Skeletal muscle tissue (tissue), 4 donors: ENCODE data around the gene HMX3. TPM values are rescaled to one million over a fixed set of nuclear protein-coding genes. Genes with fewer than 3 reads are reported as not detected.

Experiments
- H3K27ac ChIP-seq: one replicate; pipeline ENCODE4 v1.7.0; 2013; ENCODE audit warnings: mild to moderate bottlenecking, low read depth, low read length, inconsistent platforms
- H3K27me3 ChIP-seq, 3 donors: one replicate each; pipeline ENCODE4 v1.7.0; 2013; ENCODE audit warnings: low read length in 3 of 3; ENCODE audit not compliant: control insufficient read depth in 3 of 3, insufficient read depth in 3 of 3
- H3K36me3 ChIP-seq, 3 donors: one replicate each; pipeline ENCODE4 v1.7.0; 2013; ENCODE audit warnings: low read length in 3 of 3; ENCODE audit not compliant: control insufficient read depth in 3 of 3, insufficient read depth in 3 of 3
- H3K4me1 ChIP-seq, 3 donors: one replicate each; pipeline ENCODE4 v1.7.0; 2013; ENCODE audit warnings: low read length in 3 of 3, mild to moderate bottlenecking in 3 of 3; ENCODE audit not compliant: control insufficient read depth in 3 of 3, insufficient read depth in 3 of 3
- H3K4me3 ChIP-seq, 3 donors: one replicate each; pipeline ENCODE4 v1.7.0; 2013; ENCODE audit warnings: low read length in 3 of 3
- H3K9ac ChIP-seq, 3 donors: one replicate each; pipeline ENCODE4 v1.7.0; 2013; ENCODE audit warnings: low read length in 3 of 3, mild to moderate bottlenecking in 3 of 3, moderate library complexity in 2 of 3, low read depth in 1 of 3
- H3K9me3 ChIP-seq, 3 donors: one replicate each; pipeline ENCODE4 v1.7.0; 2013; ENCODE audit warnings: low read length in 3 of 3; ENCODE audit not compliant: control insufficient read depth in 3 of 3
- total RNA-seq: library from RNA; depleted of rRNA; stranded (reverse); fragments of >200 nt; gene quantifications from one replicate; pipeline ENCODE4 v1.2.3, GENCODE V29; 2014
- donor health status: Osteomylitis.

The HMX3 gene
- total RNA-seq, 1 donor from 2014 or later, result not detected

- no peak overlapping the region for H3K27ac ChIP-seq
- no peak overlapping the region for H3K4me3 ChIP-seq
- H3K4me1 ChIP-seq, result peaks cover 13 to 35% (median 20%) of the 10 kb centered on the region in 3 donors
- H3K36me3 ChIP-seq, result no peaks in the 10 kb centered on the region
- H3K27me3 ChIP-seq, result peaks cover 97 to 100% (median 98%) of the 10 kb centered on the region in 3 donors
- no peaks in the 10 kb centered on the region for H3K9me3 ChIP-seq
- no peak overlapping the region for H3K9ac ChIP-seq
Measured at GRCh38 chr10:123140983-123141390, 5.2 kb downstream of the HMX3 start.

DNA sequence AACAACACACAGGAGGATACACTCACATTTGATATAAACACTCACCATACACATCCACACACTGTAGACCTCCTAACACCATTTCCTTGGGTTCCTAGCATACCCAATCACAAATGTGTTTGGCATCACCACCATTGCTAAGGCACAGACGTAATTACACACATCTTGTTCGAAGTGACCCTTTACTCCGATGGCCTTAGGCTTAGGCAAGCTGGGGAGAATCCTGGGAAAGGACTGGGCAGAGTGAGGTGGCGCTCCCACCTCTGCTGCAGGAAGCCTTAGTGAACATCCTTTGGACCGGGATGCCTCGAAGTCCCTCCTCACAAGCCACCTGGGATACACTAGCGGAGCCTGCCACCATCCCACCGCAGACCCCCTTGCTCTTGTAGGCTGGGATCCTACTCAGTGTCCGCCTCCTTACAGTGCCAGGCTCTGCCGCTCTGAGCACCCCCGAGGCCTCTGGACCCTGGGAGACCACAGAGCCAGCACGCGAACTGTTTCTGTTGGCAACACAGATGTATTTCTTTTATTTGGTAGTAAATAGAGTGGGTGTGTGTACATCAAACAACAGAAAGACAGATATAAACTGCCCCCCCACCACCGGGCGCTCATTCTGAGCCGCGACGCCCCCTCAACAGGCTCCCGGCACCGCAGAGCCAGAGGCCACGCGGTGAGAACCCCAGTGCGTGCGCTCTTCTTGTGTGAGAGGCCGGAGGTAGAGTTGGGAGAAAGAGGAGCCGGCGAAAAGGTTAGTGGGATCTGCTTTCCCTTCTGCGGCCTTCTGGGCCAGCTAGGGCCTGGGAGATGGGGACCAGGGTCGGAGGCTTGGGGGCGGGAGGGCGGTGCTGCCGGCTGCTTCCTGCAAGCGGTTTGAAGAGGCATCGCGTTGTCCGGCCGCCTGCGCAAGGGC lies 6.3 kb downstream of the HMX3 start:
- Histone ChIP-seq H3K36me3 (no peaks in the 10 kb centered on the region), H3K9ac (no peak overlapping the region), H3K9me3 (no peaks in the 10 kb centered on the region), H3K4me3 (no peak overlapping the region), H3K27me3 (peaks cover 97 to 98% (median 97%) of the 10 kb centered on the region in 3 donors), H3K4me1 (peaks cover 10 to 32% (median 17%) of the 10 kb centered on the region in 3 donors), H3K27ac (no peak overlapping the region)

- H3K9ac ChIP-seq, result no peak overlapping the region
- no peak overlapping the region for H3K4me3 ChIP-seq
- peaks cover 3 to 25% (median 11%) of the 10 kb centered on the region in 3 donors for H3K4me1 ChIP-seq
- H3K9me3 ChIP-seq, result no peaks in the 10 kb centered on the region
- peaks cover 97 to 98% (median 97%) of the 10 kb centered on the region in 3 donors for H3K27me3 ChIP-seq
- H3K36me3 ChIP-seq, result no peaks in the 10 kb centered on the region
- no peak overlapping the region for H3K27ac ChIP-seq
Measured at GRCh38 chr10:123142701-123143161, 7.0 kb downstream of the HMX3 start.

- Histone ChIP-seq H3K27me3 (peaks cover 96 to 99% (median 97%) of the 10 kb centered on the region in 3 donors), H3K9me3 (no peaks in the 10 kb centered on the region), H3K4me3 (no peak overlapping the region), H3K36me3 (no peaks in the 10 kb centered on the region), H3K4me1 (peaks cover 3 to 24% (median 11%) of the 10 kb centered on the region in 3 donors), H3K27ac (no peak overlapping the region), H3K9ac (no peak overlapping the region)
Measured at GRCh38 chr10:123143162-123143824, 7.5 kb downstream of the HMX3 start.

GRCh38 chr10:123143825-123144168 lies 8.0 kb downstream of the HMX3 start:
- Histone ChIP-seq H3K4me1 (peaks cover 3 to 29% (median 13%) of the 10 kb centered on the region in 3 donors), H3K27ac (no peak overlapping the region), H3K4me3 (no peak overlapping the region)

GRCh38 chr10:123144697-123145541 lies 9.1 kb downstream of the HMX3 start:
- H3K9me3 ChIP-seq, result no peaks in the 10 kb centered on the region
- H3K27me3 ChIP-seq, result peaks cover 96 to 99% (median 98%) of the 10 kb centered on the region in 3 donors
- H3K36me3 ChIP-seq, result no peaks in the 10 kb centered on the region
- H3K4me3 ChIP-seq, result no peak overlapping the region
- no peak overlapping the region for H3K27ac ChIP-seq
- H3K9ac ChIP-seq, result no peak overlapping the region
- peaks cover 4 to 35% (median 13%) of the 10 kb centered on the region in 3 donors for H3K4me1 ChIP-seq

More at GRCh38 chr10:123143825-123144168, 8.0 kb downstream of the HMX3 start:
- Histone ChIP-seq H3K9me3 (no peaks in the 10 kb centered on the region), H3K36me3 (no peaks in the 10 kb centered on the region), H3K27me3 (peaks cover 96 to 99% (median 98%) of the 10 kb centered on the region in 3 donors), H3K9ac (no peak overlapping the region)

- Histone ChIP-seq H3K4me3 (no peak overlapping the region), H3K27me3 (peaks cover 96 to 100% (median 98%) of the 10 kb centered on the region in 3 donors), H3K9ac (no peak overlapping the region), H3K4me1 (peaks cover 8 to 38% (median 17%) of the 10 kb centered on the region in 3 donors), H3K36me3 (no peaks in the 10 kb centered on the region), H3K9me3 (no peaks in the 10 kb centered on the region), H3K27ac (no peak overlapping the region)
Measured at GRCh38 chr10:123145542-123146012, 9.8 kb downstream of the HMX3 start.

- Histone ChIP-seq H3K4me1 (peaks cover 14 to 45% (median 24%) of the 10 kb centered on the region in 3 donors), H3K36me3 (no peaks in the 10 kb centered on the region), H3K27ac (no peak overlapping the region), H3K9me3 (no peaks in the 10 kb centered on the region), H3K4me3 (peak overlapping the region in 1 of 3 donors; percentile 13), H3K27me3 (peaks cover 96 to 100% (median 98%) of the 10 kb centered on the region in 3 donors), H3K9ac (peak overlapping the region in 1 of 3 donors; percentile 25)
Measured at GRCh38 chr10:123146013-123146893, 10.5 kb downstream of the HMX3 start.
